ENCODE results near the gene B4GALNT3. TPM values are rescaled to one million over a fixed set of nuclear protein-coding genes. Genes with fewer than 3 reads are reported as not detected.

Gene B4GALNT3
- total RNA-seq, 4 donors from 2014 or later = 7.9 to 14.1 (median 9.8) TPM

- Histone ChIP-seq H3K27me3 (no peaks in the 10 kb centered on the region), H3K27ac (peak overlapping the region in 2 of 4 donors; percentile 70 to 74), H3K9me3 (no peaks in the 10 kb centered on the region), H3K4me3 (no peak overlapping the region), H3K36me3 (no peaks in the 10 kb centered on the region), H3K4me1 (peaks cover 0 to 4% (median 0%) of the 10 kb centered on the region in 4 donors)
- no peak for DNase-seq (ENCODE audit: low spot score in 2 of 2)
- WGBS, 2 donors = 75 to 81% methylated on average over 5 of the region's 5 CpGs
- TF ChIP-seq CTCF (IDR thresholded peaks at IDR 0.05) = no peak
- TF ChIP-seq EP300 (IDR thresholded peaks at IDR 0.05) = no peak
- no peak for TF ChIP-seq POLR2A (IDR thresholded peaks at IDR 0.05)
These were observed 49.1 kb downstream of the B4GALNT3 start for GRCh38 chr12:508795-509194.

- Histone ChIP-seq H3K36me3 (no peaks in the 10 kb centered on the region), H3K9me3 (no peaks in the 10 kb centered on the region), H3K4me3 (no peak overlapping the region), H3K27ac (peak overlapping the region in 3 of 4 donors; percentile 41 to 74 (median 70)), H3K27me3 (no peaks in the 10 kb centered on the region), H3K4me1 (peaks cover 0 to 4% (median 0%) of the 10 kb centered on the region in 4 donors)
- WGBS, 2 donors = 23 to 32% methylated on average over 5 of the region's 5 CpGs
- TF ChIP-seq CTCF (IDR thresholded peaks at IDR 0.05) = no peak
- TF ChIP-seq POLR2A (IDR thresholded peaks at IDR 0.05) = no peak
- no peak for TF ChIP-seq EP300 (IDR thresholded peaks at IDR 0.05)
- DNase-seq (ENCODE audit: low spot score in 2 of 2) = no peak
These were observed 49.8 kb downstream of the B4GALNT3 start for GRCh38 chr12:509500-509899.

GRCh38 chr12:510071-510825 is 50.5 kb downstream of the B4GALNT3 start:
- peaks cover 0 to 4% (median 0%) of the 10 kb centered on the region in 4 donors for H3K4me1 ChIP-seq
- H3K27ac ChIP-seq = peak overlapping the region in 3 of 4 donors; percentile 41 to 74 (median 70)
- no peaks in the 10 kb centered on the region for H3K9me3 ChIP-seq
- H3K4me3 ChIP-seq = no peak overlapping the region
- TF ChIP-seq EP300 (IDR thresholded peaks at IDR 0.05) (peak in 1 of 2 donors; percentile 11), POLR2A (IDR thresholded peaks at IDR 0.05) (no peak), CTCF (IDR thresholded peaks at IDR 0.05) (no peak)
- whole genome bisulfite sequencing, 2 donors = 24 to 35% methylated on average over 12 of the region's 12 CpGs
- no peaks in the 10 kb centered on the region for H3K36me3 ChIP-seq
- H3K27me3 ChIP-seq = no peaks in the 10 kb centered on the region
- DNase-seq (ENCODE audit: low spot score in 2 of 2) = no peak

GRCh38 chr12:512933-513332 is 53.2 kb downstream of the B4GALNT3 start:
- Histone ChIP-seq H3K9me3 (no peaks in the 10 kb centered on the region), H3K27ac (no peak overlapping the region), H3K36me3 (no peaks in the 10 kb centered on the region), H3K4me1 (peaks cover 0 to 4% (median 0%) of the 10 kb centered on the region in 4 donors), H3K27me3 (no peaks in the 10 kb centered on the region), H3K4me3 (no peak overlapping the region)
- DNase-seq (ENCODE audit: low spot score in 2 of 2) = no peak
- no peak for TF ChIP-seq CTCF (IDR thresholded peaks at IDR 0.05)
- TF ChIP-seq POLR2A (IDR thresholded peaks at IDR 0.05) = no peak
- TF ChIP-seq EP300 (IDR thresholded peaks at IDR 0.05) = no peak
- 90 to 91% methylated on average over 6 of the region's 6 CpGs for whole genome bisulfite sequencing, 2 donors

- Histone ChIP-seq H3K27me3 (no peaks in the 10 kb centered on the region), H3K9me3 (no peaks in the 10 kb centered on the region), H3K4me1 (peaks cover 0 to 5% (median 0%) of the 10 kb centered on the region in 4 donors), H3K36me3 (no peaks in the 10 kb centered on the region), H3K27ac (no peak overlapping the region), H3K4me3 (no peak overlapping the region)
- TF ChIP-seq EP300 (IDR thresholded peaks at IDR 0.05) (no peak), CTCF (IDR thresholded peaks at IDR 0.05) (no peak), POLR2A (IDR thresholded peaks at IDR 0.05) (no peak)
- DNase-seq (ENCODE audit: low spot score in 2 of 2) = no peak
- 54 to 59% methylated on average over 7 of the region's 7 CpGs for WGBS, 2 donors
These were observed 53.7 kb downstream of the B4GALNT3 start for GRCh38 chr12:513446-513845.

All from tibial nerve (tissue), 4 donors.